ENCODE results near the gene TJAP1.
"Not testable (repeated sequence)": the region's sequence is repeated elsewhere in the genome, so short reads cannot be mapped to it uniquely, and the experiment has no call there.

The TJAP1 gene

GRCh38 chr6:43453831-43454230 lies 23.5 kb upstream of the TJAP1 start:
- DNase-seq: no peak

GRCh38 chr6:43454290-43454695 lies 23.1 kb upstream of the TJAP1 start:
- peak; percentile 60 for DNase-seq

- no peak for DNase-seq
Observed at GRCh38 chr6:43454696-43455530, 22.5 kb upstream of the TJAP1 start.

- DNase-seq: peak; percentile 28
Observed at GRCh38 chr6:43455531-43456428, 21.6 kb upstream of the TJAP1 start, which contains the start of gene DLK2. Gene DLK2 (minus strand): TSS chr6:43455548. CDS start chr6:43454825, 723 bp downstream.

- no peak for DNase-seq
Observed at GRCh38 chr6:43457643-43458042, 19.7 kb upstream of the TJAP1 start.

- not testable (repeated sequence) for DNase-seq
Observed at GRCh38 chr6:43458154-43458553, 19.2 kb upstream of the TJAP1 start.

GRCh38 chr6:43459535-43459934 lies 17.8 kb upstream of the TJAP1 start:
- no peak for DNase-seq

GRCh38 chr6:43460032-43460431 lies 17.3 kb upstream of the TJAP1 start:
- DNase-seq: no peak

GRCh38 chr6:43461936-43462335 lies 15.4 kb upstream of the TJAP1 start:
- no peak for DNase-seq

- no peak for DNase-seq
Observed at GRCh38 chr6:43464337-43464736, 13.0 kb upstream of the TJAP1 start.

GRCh38 chr6:43465948-43466347 lies 11.4 kb upstream of the TJAP1 start:
- no peak for DNase-seq

- DNase-seq: not testable (repeated sequence)
Observed at GRCh38 chr6:43467265-43467664, 10.1 kb upstream of the TJAP1 start.

- no peak for DNase-seq
Observed at GRCh38 chr6:43467752-43468151, 9.6 kb upstream of the TJAP1 start.

GRCh38 chr6:43468240-43468639 lies 9.1 kb upstream of the TJAP1 start:
- DNase-seq: no peak

- DNase-seq: no peak
Observed at GRCh38 chr6:43468748-43469681, 8.4 kb upstream of the TJAP1 start.

GRCh38 chr6:43469947-43470346 lies 7.4 kb upstream of the TJAP1 start:
- DNase-seq: no peak

GRCh38 chr6:43471399-43471798 lies 6.0 kb upstream of the TJAP1 start:
- no peak for DNase-seq

- no peak for DNase-seq
Observed at GRCh38 chr6:43472515-43472914, 4.9 kb upstream of the TJAP1 start.

GRCh38 chr6:43475516-43475915 lies 1.9 kb upstream of the TJAP1 start:
- DNase-seq: no peak

- DNase-seq: no peak
Observed at GRCh38 chr6:43476746-43477145, 624 bp upstream of the TJAP1 start.

GRCh38 chr6:43478008-43478372 lies 620 bp downstream of the TJAP1 start:
- DNase-seq: peak; percentile 19

GRCh38 chr6:43481075-43481474 lies 3.7 kb downstream of the TJAP1 start:
- DNase-seq: no peak

All from hematopoietic multipotent progenitor cell treated with erythropoietin and hydrocortisone succinate and interleukin-3 and kit ligand, for 8 days (in vitro differentiated cells).